Stimulated activated CD4-positive, alpha-beta T cell treated with anti-CD3 and anti-CD28 coated beads, Interleukin-15, amount 100 ng/mL, for 1 hour (primary cell): Measurements from ENCODE around the gene AJM1.
"Not testable (repeated sequence)": the region's sequence is repeated elsewhere in the genome, so short reads cannot be mapped to it uniquely, and the experiment has no call there.

Experiments
- DNase-seq, 2 donors: peaks; one replicate each; pipeline ENCODE4 v3.0.0-alpha.2; 2020; ENCODE audit warnings: low read depth in 1 of 2, low spot score in 1 of 2

Gene AJM1

DNA sequence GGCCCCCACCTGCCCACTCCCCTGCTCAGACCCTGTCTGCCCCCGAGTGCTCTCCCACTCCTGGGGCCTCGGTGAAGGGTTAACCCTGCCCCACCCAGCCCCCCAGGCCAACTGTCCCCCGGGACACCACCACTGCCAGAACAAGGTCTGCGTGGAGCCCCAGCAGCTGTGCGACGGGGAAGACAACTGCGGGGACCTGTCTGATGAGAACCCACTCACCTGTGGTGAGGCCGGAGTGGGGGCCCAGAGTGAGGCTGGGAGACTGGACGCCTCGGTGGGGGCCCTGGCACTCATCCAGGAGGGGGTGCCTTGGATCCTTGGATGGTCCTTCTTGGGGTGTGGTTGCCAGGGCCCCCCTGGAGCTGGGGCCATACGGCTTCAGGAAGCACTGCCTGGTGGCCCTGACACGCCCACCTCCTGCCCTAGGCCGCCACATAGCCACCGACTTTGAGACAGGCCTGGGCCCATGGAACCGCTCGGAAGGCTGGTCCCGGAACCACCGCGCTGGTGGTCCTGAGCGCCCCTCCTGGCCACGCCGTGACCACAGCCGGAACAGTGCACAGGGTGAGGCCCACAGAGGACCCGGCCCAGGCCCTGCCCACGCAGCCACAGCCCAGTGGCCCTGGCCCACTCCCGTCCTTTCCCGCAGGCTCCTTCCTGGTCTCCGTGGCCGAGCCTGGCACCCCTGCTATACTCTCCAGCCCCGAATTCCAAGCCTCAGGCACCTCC is 12.0 kb downstream of the AJM1 start:
- no peak for DNase-seq

DNA sequence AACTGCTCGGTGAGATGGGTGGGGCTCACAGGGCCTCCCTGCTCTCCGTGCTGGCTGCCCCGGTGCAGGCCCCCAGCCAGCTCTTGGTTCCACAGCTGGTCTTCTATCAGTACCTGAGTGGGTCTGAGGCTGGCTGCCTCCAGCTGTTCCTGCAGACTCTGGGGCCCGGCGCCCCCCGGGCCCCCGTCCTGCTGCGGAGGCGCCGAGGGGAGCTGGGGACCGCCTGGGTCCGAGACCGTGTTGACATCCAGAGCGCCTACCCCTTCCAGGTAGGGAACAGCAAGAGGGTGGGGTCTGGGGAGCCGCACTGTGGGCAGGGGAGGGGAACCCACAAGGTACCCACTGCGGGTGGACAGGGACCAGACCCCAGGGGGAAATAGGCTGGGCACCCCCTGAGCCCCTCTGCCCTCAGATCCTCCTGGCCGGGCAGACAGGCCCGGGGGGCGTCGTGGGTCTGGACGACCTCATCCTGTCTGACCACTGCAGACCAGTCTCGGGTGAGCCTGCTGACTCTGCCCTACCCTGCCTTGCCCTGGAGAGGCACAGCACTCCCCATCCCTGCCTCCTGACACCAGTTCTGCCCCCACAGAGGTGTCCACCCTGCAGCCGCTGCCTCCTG is 12.7 kb downstream of the AJM1 start:
- DNase-seq = no peak

DNA sequence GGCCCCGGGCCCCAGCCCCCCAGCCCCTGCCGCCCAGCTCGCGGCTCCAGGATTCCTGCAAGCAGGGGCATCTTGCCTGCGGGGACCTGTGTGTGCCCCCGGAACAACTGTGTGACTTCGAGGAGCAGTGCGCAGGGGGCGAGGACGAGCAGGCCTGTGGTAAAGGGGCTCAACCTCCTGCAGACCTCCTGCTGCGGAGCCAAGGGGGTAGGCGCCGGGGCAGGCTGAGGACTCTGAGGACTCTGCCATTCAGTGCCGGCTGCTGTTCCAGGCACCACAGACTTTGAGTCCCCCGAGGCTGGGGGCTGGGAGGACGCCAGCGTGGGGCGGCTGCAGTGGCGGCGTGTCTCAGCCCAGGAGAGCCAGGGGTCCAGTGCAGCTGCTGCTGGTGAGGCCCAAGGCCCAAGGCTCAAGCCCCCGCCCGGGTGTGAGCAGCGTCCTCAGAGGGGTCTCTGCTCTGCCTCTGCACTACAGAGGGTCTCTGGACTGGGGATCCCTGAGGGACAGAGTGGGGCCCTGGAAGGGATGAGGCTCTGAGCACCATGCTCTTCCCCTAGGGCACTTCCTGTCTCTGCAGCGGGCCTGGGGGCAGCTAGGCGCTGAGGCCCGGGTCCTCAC is 13.3 kb downstream of the AJM1 start:
- DNase-seq = no peak

DNA sequence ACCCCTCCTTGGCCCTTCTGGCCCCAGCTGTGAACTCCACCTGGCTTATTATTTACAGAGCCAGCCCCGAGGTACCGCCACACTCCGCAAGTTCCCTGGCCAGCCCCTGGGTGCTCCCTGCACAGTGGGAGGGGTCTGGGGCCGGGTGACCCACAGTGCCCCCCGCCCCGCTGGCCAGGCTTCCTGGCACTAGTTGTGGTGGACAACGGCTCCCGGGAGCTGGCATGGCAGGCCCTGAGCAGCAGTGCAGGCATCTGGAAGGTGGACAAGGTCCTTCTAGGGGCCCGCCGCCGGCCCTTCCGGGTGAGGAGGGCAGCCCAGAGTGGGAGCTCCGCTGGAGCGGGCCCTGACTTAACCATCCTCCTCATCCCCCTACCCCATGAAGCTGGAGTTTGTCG is 13.8 kb downstream of the AJM1 start:
- DNase-seq = no peak

- DNase-seq = no peak
Observed at GRCh38 chr9:136856541-136857141, 14.4 kb downstream of the AJM1 start.

- DNase-seq = no peak
Observed at GRCh38 chr9:136857166-136857565, 14.9 kb downstream of the AJM1 start.

DNA sequence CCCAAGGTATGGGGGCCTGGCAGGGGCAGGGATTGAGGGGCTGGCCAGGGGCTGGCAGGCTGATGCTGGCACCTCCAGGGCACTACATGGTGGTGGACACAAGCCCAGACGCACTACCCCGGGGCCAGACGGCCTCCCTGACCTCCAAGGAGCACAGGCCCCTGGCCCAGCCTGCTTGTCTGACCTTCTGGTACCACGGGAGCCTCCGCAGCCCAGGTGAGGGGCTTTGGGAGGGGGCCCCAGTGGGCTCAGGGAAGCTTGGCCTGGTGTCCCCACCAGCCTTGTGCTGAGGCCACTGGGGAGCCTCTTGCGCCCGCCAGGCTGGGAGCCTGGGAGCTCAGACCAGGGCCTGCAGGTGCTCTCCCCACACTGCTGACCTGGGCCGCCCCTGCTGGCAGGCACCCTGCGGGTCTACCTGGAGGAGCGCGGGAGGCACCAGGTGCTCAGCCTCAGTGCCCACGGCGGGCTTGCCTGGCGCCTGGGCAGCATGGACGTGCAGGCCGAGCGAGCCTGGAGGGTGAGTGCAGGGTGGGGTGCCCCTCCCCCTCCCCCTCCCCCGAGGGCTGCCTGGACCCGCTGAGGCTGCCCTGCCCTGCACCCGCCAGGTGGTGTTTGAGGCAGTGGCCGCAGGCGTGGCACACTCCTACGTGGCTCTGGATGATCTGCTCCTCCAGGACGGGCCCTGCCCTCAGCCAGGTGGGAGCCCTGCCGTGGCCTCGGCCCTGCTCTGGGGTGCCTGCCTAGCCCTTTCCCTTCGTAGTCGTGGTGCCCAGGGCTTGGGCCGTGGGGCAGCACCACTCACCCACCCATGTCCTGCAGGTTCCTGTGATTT is 15.5 kb downstream of the AJM1 start:
- DNase-seq = no peak

GRCh38 chr9:136858452-136858843 is 16.2 kb downstream of the AJM1 start:
- no peak for DNase-seq

DNA sequence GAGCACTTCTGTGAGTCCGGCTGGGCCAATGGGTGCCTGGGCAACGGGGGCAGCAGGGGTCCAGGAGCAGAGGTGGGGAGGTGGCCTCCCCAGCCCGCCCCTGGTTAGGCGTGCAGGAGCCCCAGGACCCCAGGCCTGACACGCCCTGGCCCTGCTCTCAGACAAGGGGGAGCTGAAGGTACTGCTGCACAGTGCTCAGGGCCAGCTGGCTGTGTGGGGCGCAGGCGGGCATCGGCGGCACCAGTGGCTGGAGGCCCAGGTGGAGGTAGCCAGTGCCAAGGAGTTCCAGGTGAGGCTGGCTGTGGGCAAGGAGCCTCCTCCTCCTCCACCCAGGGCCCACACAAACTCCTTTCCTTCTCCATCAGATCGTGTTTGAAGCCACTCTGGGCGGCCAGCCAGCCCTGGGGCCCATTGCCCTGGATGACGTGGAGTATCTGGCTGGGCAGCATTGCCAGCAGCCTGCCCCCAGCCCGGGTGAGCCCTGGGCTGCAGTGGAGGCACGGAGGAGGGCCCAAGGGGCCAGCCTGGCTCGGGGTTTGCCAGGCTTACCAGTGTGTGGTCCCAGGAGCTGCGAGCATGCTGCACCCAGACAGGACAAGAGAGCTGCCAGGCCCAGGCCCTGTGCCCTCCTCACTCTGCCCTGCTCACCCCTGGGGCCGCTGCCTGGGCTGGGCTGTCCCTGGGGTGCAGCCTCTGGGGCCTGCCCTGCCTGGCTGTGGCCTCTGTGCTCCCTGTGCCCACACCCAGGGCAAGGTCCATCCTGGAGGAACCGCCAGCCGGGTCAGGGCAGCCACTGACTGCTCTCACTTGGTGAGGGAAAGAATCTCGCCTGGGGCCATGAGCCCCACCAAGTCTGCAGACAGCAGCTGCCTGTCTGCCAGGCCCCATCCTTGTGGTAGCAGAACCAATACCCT is 16.8 kb downstream of the AJM1 start:
- DNase-seq = no peak

DNA sequence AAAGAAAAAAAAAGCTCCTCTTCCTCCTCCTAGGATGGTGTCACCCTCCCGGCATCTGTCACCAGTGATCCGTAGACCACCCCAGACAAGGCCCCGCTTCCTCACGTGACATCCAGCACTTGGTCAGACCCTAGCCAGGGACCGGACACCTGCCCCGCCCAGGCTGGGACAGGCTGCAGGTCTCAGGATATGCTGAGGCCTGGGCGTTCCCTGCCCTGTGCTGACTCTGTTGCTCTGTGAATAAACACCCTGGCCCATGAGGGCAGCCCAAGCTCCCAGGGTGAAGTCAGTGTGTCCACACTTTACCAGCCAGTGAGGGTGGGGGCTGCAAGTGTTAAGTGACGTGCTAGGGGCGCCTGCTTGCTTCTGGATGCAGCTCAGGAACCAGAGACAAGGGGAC is 18.3 kb downstream of the AJM1 start:
- no peak for DNase-seq

- DNase-seq = no peak
Observed at GRCh38 chr9:136860933-136861873, 18.9 kb downstream of the AJM1 start.

DNA sequence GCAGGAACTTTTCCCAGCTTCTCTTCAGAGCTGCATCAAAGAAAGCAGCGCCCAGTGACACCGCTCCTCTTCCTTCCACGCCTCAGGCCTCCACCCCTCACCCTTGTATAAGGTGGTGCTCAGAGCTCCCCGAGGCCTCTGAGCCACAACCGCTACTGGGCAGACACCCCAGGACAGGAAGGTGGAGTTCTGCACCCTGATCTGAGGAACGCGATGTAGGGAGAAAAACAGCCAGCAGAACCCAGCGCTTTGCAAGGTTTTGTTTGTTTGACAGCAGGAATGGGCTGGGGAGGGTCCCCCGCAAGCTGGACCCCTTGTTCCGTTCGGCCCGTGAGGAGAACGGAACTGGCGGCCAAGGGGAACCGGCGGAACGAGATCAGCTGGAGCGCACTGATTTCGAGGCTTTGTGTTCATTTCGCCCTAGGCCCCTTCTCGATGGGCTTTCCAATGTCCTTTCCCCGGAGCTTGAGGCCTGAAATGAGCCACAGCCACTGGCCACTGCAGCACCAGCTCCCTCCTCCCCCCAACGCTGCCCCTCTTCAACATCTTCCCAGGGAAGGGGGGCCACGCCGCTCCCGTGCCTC is 19.7 kb downstream of the AJM1 start:
- no peak for DNase-seq

DNA sequence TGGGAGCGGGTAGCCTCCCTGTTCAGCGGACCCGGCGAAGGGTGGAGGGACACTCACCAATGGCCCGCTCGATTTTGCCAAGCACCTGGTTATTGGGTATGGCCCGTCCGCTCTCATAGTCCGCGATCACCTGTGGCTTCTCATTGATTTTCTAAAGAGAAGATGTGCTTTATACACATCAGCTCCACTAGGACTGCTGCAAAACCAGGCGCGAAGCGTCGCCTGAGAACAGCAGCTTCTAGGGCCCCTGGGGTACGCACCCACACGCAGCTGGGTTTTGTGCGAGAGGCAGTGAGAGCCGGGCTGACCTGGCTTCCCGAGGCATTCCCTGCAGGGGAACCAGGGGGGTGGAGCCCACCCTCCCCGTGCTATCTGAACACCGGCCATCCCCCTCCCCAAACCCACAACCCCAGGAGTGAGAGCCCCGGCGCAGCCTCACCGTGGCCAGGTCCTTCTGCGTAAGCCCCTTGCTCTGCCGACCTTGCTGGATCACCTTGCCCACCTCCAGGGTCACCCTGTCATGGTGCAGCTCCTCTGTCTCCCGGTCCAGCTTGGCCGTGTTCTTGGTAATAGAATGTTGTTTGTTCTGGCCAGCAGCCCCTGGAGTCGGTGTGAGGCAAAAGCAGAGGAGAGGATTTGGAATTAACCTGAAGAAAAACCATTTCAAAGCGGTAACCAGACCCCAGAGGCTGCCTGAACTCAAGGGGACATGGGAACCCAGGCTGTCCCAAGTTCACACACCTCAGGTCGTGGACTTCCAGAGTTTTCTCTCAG is 20.8 kb downstream of the AJM1 start:
- DNase-seq = no peak

DNA sequence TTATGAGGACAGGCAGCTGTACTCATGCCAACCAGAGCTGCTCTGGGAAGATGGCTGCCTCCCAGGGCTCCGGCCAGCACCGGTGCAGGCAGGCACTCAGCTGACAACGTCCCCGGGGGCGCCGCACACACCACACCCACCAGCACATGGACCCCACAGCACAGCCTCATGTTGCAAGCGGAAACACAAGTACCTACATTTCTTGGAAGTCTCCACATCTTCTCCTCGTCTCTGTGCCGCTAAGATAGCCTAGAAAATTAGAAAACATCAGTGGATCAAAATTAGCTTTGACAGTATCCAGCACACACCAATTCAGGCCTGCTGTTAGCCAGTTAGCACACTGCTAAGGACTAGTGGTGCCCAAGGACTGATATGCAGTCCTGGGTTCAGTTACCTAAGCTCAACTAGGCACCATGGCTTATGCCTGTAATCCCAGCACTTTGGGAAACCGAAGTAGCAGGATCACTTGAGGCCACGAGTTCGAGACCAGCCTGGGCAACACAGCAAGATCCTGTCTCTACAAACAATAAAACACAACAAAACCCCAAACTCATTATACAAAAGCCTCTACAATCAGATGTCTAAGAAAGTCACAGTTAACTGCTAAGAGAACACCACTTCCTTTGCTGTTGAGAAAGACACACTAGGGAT is 21.5 kb downstream of the AJM1 start:
- DNase-seq = no peak

- no peak for DNase-seq
Observed at GRCh38 chr9:136865041-136865767, 22.9 kb downstream of the AJM1 start.

DNA sequence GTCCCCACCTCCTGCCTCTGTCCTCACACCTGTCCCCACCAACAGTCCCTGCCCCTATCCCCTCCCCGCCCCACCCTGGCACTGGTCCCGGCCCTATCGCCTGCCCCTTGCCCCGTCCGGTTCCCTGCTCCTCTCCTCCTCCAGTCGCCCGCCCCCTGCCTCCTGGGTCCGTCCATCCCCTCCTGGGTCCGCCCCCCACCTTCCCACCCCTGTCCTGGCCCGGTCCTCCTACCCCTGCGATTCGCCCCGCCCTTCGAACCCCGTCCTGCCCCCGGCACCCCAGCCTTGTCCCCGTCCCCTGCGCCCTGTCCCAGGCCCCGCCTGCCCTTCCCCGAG is 23.5 kb downstream of the AJM1 start:
- DNase-seq = no peak

GRCh38 chr9:136866898-136867421 is 24.7 kb downstream of the AJM1 start:
- DNase-seq = not testable (repeated sequence)
